A549 (cell line): ENCODE data around the gene POMT2.

Experiments used
- EP300 ChIP-seq, 2 experiments: fragments of >200 bp; sonication (Bioruptor Twin); formaldehyde crosslinking; IDR thresholded peaks; 2 replicates in 1 of 2; 3 replicates in 1 of 2; pipeline ENCODE4 v1.6.1; 2016 to 2017
- JUNB ChIP-seq: fragments of >200 bp; sonication (Bioruptor Twin); formaldehyde crosslinking; IDR thresholded peaks from 2 replicates; pipeline ENCODE4 v1.6.1; 2016
- MAFK ChIP-seq: fragments of 450-650 bp; IDR thresholded peaks from 2 replicates; pipeline ENCODE4 v1.6.1; 2014; ENCODE audit not compliant: partially characterized antibody
- POLR2A ChIP-seq: IDR thresholded peaks from 2 replicates; pipeline ENCODE4 v1.6.1; 2012; ENCODE audit warnings: mild to moderate bottlenecking, low read length
- RNF2 ChIP-seq: fragments of 200-600 bp; sonication (generic); IDR thresholded peaks from 2 replicates; pipeline ENCODE4 v1.6.1; 2016; ENCODE audit warnings: low read depth, mild to moderate bottlenecking, antibody characterized with exemption, moderate library complexity, borderline replicate concordance
- ZFP36 ChIP-seq: fragments of 450-650 bp; IDR thresholded peaks from 2 replicates; pipeline ENCODE4 v1.6.1; 2014; ENCODE audit warnings: borderline replicate concordance; ENCODE audit not compliant: partially characterized antibody
- TF ChIP-seq, protein P1 (sequence below): fragments of >200 bp; sonication (Bioruptor Twin); formaldehyde crosslinking; IDR thresholded peaks from 3 replicates; pipeline ENCODE4 v1.5.1; 2016
- TF ChIP-seq, protein P2 (sequence below): fragments of 200-600 bp; sonication (generic); IDR thresholded peaks from 2 replicates; pipeline ENCODE4 v1.6.1; 2016; ENCODE audit warnings: antibody characterized with exemption, mild to moderate bottlenecking, moderate library complexity
- TF ChIP-seq, protein P3 (sequence below): IDR thresholded peaks from 2 replicates; pipeline ENCODE4 v1.6.1; 2012

DNA sequence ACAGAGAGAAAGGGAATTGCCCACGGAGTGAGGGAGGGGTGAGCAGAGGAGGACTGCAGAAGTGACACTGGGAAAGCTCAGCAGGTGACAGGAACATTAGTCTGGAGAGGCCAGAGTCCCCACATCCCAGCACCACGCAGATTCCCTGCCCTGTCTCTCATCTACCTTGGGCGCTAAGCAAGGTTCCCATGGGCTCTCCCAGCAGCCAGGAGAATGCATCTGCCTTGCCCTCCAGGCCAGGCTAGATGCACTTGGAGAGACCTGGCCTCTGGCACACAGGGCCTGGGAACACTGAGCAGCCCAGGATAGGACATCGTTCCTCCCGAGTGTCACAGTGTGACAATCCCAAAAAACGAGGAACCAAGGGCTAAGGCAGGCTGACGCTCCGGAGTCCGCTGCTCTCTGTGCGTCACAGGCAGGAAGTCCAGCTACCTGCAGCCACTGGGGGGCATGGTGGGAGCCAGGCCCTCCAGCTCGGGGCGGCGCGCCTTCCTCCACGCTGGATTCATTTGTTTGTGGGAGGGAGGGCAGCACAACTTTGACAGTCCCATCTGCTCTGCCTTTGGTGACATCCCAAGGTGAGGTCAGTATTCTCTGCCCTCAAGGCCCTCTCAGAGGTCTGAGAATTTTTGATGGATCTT is 44.3 kb downstream of the POMT2 start:
- TF ChIP-seq RNF2: no peak
- TF ChIP-seq MAFK: no peak
- TF ChIP-seq, protein P1, sequence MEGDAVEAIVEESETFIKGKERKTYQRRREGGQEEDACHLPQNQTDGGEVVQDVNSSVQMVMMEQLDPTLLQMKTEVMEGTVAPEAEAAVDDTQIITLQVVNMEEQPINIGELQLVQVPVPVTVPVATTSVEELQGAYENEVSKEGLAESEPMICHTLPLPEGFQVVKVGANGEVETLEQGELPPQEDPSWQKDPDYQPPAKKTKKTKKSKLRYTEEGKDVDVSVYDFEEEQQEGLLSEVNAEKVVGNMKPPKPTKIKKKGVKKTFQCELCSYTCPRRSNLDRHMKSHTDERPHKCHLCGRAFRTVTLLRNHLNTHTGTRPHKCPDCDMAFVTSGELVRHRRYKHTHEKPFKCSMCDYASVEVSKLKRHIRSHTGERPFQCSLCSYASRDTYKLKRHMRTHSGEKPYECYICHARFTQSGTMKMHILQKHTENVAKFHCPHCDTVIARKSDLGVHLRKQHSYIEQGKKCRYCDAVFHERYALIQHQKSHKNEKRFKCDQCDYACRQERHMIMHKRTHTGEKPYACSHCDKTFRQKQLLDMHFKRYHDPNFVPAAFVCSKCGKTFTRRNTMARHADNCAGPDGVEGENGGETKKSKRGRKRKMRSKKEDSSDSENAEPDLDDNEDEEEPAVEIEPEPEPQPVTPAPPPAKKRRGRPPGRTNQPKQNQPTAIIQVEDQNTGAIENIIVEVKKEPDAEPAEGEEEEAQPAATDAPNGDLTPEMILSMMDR: no peak
- TF ChIP-seq EP300 (IDR thresholded peaks at IDR 0.05): no peak
- TF ChIP-seq, protein P2, sequence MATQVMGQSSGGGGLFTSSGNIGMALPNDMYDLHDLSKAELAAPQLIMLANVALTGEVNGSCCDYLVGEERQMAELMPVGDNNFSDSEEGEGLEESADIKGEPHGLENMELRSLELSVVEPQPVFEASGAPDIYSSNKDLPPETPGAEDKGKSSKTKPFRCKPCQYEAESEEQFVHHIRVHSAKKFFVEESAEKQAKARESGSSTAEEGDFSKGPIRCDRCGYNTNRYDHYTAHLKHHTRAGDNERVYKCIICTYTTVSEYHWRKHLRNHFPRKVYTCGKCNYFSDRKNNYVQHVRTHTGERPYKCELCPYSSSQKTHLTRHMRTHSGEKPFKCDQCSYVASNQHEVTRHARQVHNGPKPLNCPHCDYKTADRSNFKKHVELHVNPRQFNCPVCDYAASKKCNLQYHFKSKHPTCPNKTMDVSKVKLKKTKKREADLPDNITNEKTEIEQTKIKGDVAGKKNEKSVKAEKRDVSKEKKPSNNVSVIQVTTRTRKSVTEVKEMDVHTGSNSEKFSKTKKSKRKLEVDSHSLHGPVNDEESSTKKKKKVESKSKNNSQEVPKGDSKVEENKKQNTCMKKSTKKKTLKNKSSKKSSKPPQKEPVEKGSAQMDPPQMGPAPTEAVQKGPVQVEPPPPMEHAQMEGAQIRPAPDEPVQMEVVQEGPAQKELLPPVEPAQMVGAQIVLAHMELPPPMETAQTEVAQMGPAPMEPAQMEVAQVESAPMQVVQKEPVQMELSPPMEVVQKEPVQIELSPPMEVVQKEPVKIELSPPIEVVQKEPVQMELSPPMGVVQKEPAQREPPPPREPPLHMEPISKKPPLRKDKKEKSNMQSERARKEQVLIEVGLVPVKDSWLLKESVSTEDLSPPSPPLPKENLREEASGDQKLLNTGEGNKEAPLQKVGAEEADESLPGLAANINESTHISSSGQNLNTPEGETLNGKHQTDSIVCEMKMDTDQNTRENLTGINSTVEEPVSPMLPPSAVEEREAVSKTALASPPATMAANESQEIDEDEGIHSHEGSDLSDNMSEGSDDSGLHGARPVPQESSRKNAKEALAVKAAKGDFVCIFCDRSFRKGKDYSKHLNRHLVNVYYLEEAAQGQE: no peak
- TF ChIP-seq POLR2A: no peak
- no peak for TF ChIP-seq ZFP36
- no peak for TF ChIP-seq JUNB
- TF ChIP-seq, protein P3, sequence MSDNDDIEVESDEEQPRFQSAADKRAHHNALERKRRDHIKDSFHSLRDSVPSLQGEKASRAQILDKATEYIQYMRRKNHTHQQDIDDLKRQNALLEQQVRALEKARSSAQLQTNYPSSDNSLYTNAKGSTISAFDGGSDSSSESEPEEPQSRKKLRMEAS: no peak
